HG03342 (cell line): Measurements from ENCODE around the gene ZNF277.

Source experiments
- ATAC-seq: cut with Tn5 transposase; IDR thresholded peaks from one replicate; pipeline ENCODE4 v1.9.1; 2021; ENCODE audit warnings: mild to moderate bottlenecking, moderate library complexity; ENCODE audit not compliant: unreplicated experiment

The ZNF277 gene

GRCh38 chr7:112206991-112207592 is 597 bp downstream of the ZNF277 start:
- ATAC-seq = no peak

- no peak for ATAC-seq
These were observed 1.3 kb downstream of the ZNF277 start for GRCh38 chr7:112207765-112208164.

- ATAC-seq = no peak
These were observed 4.9 kb downstream of the ZNF277 start for GRCh38 chr7:112211348-112211907.

- no peak for ATAC-seq
These were observed 6.1 kb downstream of the ZNF277 start for GRCh38 chr7:112212571-112212970.

- ATAC-seq = no peak
These were observed 7.2 kb downstream of the ZNF277 start for GRCh38 chr7:112213735-112214134.

- ATAC-seq = no peak
These were observed 7.8 kb downstream of the ZNF277 start for GRCh38 chr7:112214268-112214667.

GRCh38 chr7:112214883-112215282 is 8.4 kb downstream of the ZNF277 start:
- ATAC-seq = no peak

GRCh38 chr7:112215787-112216186 is 9.3 kb downstream of the ZNF277 start:
- ATAC-seq = no peak

- ATAC-seq = no peak
These were observed 14.5 kb downstream of the ZNF277 start for GRCh38 chr7:112220877-112221434.

- ATAC-seq = no peak
These were observed 16.8 kb downstream of the ZNF277 start for GRCh38 chr7:112223310-112223709.

- ATAC-seq = no peak
These were observed 17.7 kb downstream of the ZNF277 start for GRCh38 chr7:112224186-112224585.

GRCh38 chr7:112225006-112225405 is 18.5 kb downstream of the ZNF277 start:
- no peak for ATAC-seq

- no peak for ATAC-seq
These were observed 20.3 kb downstream of the ZNF277 start for GRCh38 chr7:112226701-112227276.

GRCh38 chr7:112228632-112229031 is 22.1 kb downstream of the ZNF277 start:
- no peak for ATAC-seq

GRCh38 chr7:112232212-112232978 is 25.9 kb downstream of the ZNF277 start:
- ATAC-seq = no peak

GRCh38 chr7:112233048-112233697 is 26.7 kb downstream of the ZNF277 start:
- no peak for ATAC-seq

- no peak for ATAC-seq
These were observed 27.7 kb downstream of the ZNF277 start for GRCh38 chr7:112234147-112234546.

GRCh38 chr7:112236597-112236996 is 30.1 kb downstream of the ZNF277 start:
- ATAC-seq = no peak

- ATAC-seq = no peak
These were observed 31.8 kb downstream of the ZNF277 start for GRCh38 chr7:112238330-112238729.

- ATAC-seq = no peak
These were observed 32.5 kb downstream of the ZNF277 start for GRCh38 chr7:112238852-112239610.
